Right lobe of liver (tissue), 6 donors: ENCODE results near the gene GPR35. TPM values are rescaled to one million over a fixed set of nuclear protein-coding genes. Genes with fewer than 3 reads are reported as not detected.

Experiments
- ATAC-seq, 4 donors: fragments of 200-7000 bp; cut with Tn5 transposase; one replicate each; pipeline ENCODE4 v1.9.1; 2020; ENCODE audit warnings: mild to moderate bottlenecking in 4 of 4, moderate library complexity in 4 of 4
- DNase-seq, 3 donors: peaks; one replicate each; pipeline ENCODE4 v3.0.0-alpha.2; 2020
- H3K27ac ChIP-seq, 3 donors: fragments of 200-600 bp; one replicate each; pipeline ENCODE4 v1.8.0; 2022
- H3K27me3 ChIP-seq, 2 donors: fragments of 200-600 bp; one replicate each; pipeline ENCODE4 v1.8.0; 2022
- H3K36me3 ChIP-seq, 4 donors: fragments of 200-600 bp; sonication (generic) in 1 of 4; one replicate each; pipeline versions ENCODE4 v1.5.1 to v1.8.0; 2017 to 2022; ENCODE audit warnings: control low read depth in 1 of 4
- H3K4me1 ChIP-seq, 4 donors: fragments of 200-600 bp; sonication (generic) in 1 of 4; one replicate each; pipeline versions ENCODE4 v1.5.1 to v1.8.0; 2017 to 2022; ENCODE audit warnings: control low read depth in 1 of 4
- H3K4me3 ChIP-seq, 3 donors: fragments of 200-600 bp; one replicate each; pipeline ENCODE4 v1.8.0; 2022
- H3K9me3 ChIP-seq, 4 donors: fragments of 200-600 bp; sonication (generic) in 1 of 4; one replicate each; pipeline versions ENCODE4 v1.5.1 to v1.8.0; 2017 to 2022; ENCODE audit warnings: control low read depth in 1 of 4
- CTCF ChIP-seq, 4 donors: fragments of 200-600 bp in 3 of 4; fragments of 450-650 bp in 1 of 4; IDR thresholded peaks; one replicate each; pipeline versions ENCODE4 v1.5.1 to v1.8.0; 2016 to 2022; ENCODE audit warnings: antibody characterized with exemption in 4 of 4, mild to moderate bottlenecking in 2 of 4
- POLR2A ChIP-seq: fragments of 450-650 bp; IDR thresholded peaks from one replicate; pipeline ENCODE4 v1.6.1; 2017; ENCODE audit warnings: antibody characterized with exemption, mild to moderate bottlenecking
- WGBS: methylation state at CpG from one replicate; pipeline ENCODE4 v1.1.6; 2018; ENCODE audit warnings: low coverage, low lambda C conversion rate; ENCODE audit not compliant: insufficient coverage; ENCODE audit errors: missing lambda C conversion rate; 5-methylcytosine and 5-hydroxymethylcytosine counted together
- intact Hi-C, 2 donors: fragments of 100-400 bp; cut with DNase I; formaldehyde crosslinking; loops; one replicate each; pipeline versions ENCODE4 v1.11.2 to v1.14.1; 2022
- total RNA-seq, 6 experiments: library from RNA; depleted of rRNA in 2 of 6; stranded (reverse); fragments of >200 nt in 2 of 6; fragmentation: NEBNext Ultra II Directional in 3 of 6; extraction: Animal tissue kit (Norgen Biotek cat#: 25700) in 3 of 6; gene quantifications; one replicate each; pipeline versions ENCODE4 v1.1.0 to v1.2.4, GENCODE V29; 2016 to 2023
- donor health status: DM: no; HTN: yes; CAD: no.
- donor health status: DM: no; HTN: no; CAD: no.
- donor health status: DM: no; HTN: no; CAD: no.
- donor health status: DM: no; HTN: yes; CAD: no.
- donor health status: DM: no; HTN: yes; CAD: no.

The GPR35 gene
- total RNA-seq, 6 experiments from 2014 or later: 0.11 to 1.2 (median 0.72) TPM

DNA sequence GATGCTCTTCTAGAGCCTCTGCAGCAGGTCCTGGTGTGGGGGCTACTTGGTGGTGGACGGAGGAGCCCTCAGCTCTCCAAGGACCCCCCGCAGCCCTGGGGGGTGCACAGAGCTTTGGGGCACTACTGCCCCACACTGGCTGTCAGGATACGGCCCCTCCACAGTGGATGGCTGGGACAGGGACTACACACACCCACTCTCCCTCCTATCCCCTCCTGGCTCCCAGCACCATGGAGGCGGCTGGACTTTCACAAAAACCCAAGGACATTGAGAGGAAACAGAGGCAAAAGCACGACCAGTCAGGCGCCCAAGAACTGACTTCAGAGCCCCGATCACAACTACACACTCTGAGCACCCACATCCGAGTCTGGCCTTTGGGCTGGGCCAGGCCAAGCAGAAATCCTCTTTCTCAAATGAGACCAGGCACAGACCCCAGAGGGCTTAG, 12.6 kb downstream of the GPR35 start:
- intact Hi-C loops: no loop called here
- Histone ChIP-seq H3K27ac (no peak overlapping the region), H3K4me1 (no peaks in the 10 kb centered on the region), H3K9me3 (no peaks in the 10 kb centered on the region), H3K36me3 (no peaks in the 10 kb centered on the region), H3K27me3 (no peaks in the 10 kb centered on the region), H3K4me3 (no peak overlapping the region)
- 40% methylated on average over 1 of the region's 8 CpGs for WGBS
- ATAC-seq: no peak
- peak in 1 of 3 donors; percentile 27 for DNase-seq
- TF ChIP-seq POLR2A: no peak
- TF ChIP-seq CTCF (IDR thresholded peaks at IDR 0.05): no peak

DNA sequence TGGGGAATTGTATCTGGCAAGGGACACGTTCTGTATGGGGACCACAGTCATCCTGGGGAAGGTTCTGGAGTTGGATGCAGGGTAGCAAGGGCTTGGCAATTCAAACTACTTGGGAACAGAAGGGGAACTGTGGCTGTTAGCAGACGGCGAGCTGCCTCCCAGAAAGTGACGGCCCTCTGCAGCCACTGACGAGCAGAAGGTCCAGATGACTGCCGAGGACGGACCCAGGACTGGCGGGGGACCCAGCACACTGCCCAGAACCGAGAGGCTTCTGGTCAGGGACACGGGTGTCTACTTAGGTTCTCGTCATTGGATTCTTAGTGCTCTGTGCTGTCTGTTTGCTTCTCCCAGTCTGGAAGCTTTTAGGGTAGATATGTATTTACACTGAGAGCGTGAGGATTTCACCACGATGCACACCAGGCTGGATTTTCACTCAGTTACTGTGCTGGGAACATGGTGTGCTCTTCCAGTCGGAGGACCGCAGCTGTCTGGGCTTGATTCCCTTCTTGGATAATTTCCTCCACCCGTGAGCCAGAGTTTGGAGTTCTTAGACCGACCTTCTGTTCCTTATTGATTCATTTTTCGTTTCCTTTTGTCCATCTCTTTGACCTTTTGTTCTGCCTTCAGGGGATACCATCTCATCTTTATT, 13.4 kb downstream of the GPR35 start:
- intact Hi-C loops: no loop called here
- Histone ChIP-seq H3K9me3 (no peaks in the 10 kb centered on the region), H3K4me1 (no peaks in the 10 kb centered on the region), H3K4me3 (no peak overlapping the region), H3K27ac (no peak overlapping the region), H3K36me3 (no peaks in the 10 kb centered on the region), H3K27me3 (no peaks in the 10 kb centered on the region)
- ATAC-seq: no peak
- TF ChIP-seq CTCF (IDR thresholded peaks at IDR 0.05) (no peak), POLR2A (no peak)
- no peak for DNase-seq
- 44% methylated on average over 7 of the region's 18 CpGs for WGBS

GRCh38 chr2:240639566-240639965, 14.3 kb downstream of the GPR35 start:
- H3K27ac ChIP-seq: no peak overlapping the region
- intact Hi-C loops: no loop called here
- no peaks in the 10 kb centered on the region for H3K4me1 ChIP-seq
- no peak for TF ChIP-seq CTCF (IDR thresholded peaks at IDR 0.05)
- TF ChIP-seq POLR2A: no peak
- H3K9me3 ChIP-seq: no peaks in the 10 kb centered on the region
- WGBS: 84% methylated on average over 16 of the region's 18 CpGs
- ATAC-seq (no peak), DNase-seq (peak in 1 of 3 donors; percentile 37)
- no peak overlapping the region for H3K4me3 ChIP-seq
- no peaks in the 10 kb centered on the region for H3K27me3 ChIP-seq
- no peaks in the 10 kb centered on the region for H3K36me3 ChIP-seq

DNA sequence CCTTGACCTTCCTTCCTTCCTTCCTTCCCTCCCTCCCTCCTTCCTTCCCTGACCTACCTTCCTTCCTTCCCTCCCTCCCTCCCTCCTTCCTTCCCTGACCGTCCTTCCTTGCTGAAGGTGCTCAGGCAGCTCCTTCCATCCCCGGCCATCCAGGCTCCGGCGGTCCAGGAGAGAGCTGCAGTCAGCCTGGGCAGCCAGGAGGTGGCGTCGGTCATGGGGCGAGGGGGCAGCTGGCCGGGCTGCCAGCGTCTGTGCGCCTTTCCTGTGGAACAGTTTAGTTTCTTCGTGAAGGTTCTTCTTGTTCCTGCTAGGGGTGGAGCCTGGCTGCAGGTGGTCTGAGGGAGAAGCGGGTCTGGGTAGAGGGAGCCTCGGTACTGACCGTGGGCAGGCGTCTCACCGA, 15.7 kb downstream of the GPR35 start:
- ATAC-seq: peak; percentile 77 to 92 (median 84)
- H3K4me3 ChIP-seq: no peak overlapping the region
- TF ChIP-seq CTCF (IDR thresholded peaks at IDR 0.05): peak; percentile 52 to 58 (median 56)
- TF ChIP-seq POLR2A: no peak
- DNase-seq: peak; percentile 65 to 68 (median 65)
- H3K27ac ChIP-seq: no peak overlapping the region
- no peaks in the 10 kb centered on the region for H3K27me3 ChIP-seq
- 9% methylated on average over 10 of the region's 16 CpGs for WGBS
- intact Hi-C loops: no loop called here
- H3K36me3 ChIP-seq: no peaks in the 10 kb centered on the region
- H3K4me1 ChIP-seq: no peaks in the 10 kb centered on the region
- H3K9me3 ChIP-seq: no peaks in the 10 kb centered on the region
